GM19328 (cell line): ENCODE measurements around the gene LMO7.
"Not testable (repeated sequence)": the region's sequence is repeated elsewhere in the genome, so short reads cannot be mapped to it uniquely, and the experiment has no call there.

Experiments used
- ATAC-seq: cut with Tn5 transposase; IDR thresholded peaks from one replicate; pipeline ENCODE4 v1.9.1; 2021; ENCODE audit warnings: mild to moderate bottlenecking, moderate library complexity; ENCODE audit not compliant: unreplicated experiment

LMO7 gene

GRCh38 chr13:75695908-75696307 lies 59.8 kb downstream of the LMO7 start:
- not testable (repeated sequence) for ATAC-seq

GRCh38 chr13:75699062-75699461 lies 62.9 kb downstream of the LMO7 start:
- no peak for ATAC-seq

GRCh38 chr13:75699717-75700116 lies 63.6 kb downstream of the LMO7 start:
- not testable (repeated sequence) for ATAC-seq

- no peak for ATAC-seq
These were observed 64.4 kb downstream of the LMO7 start for GRCh38 chr13:75700552-75700951.

- no peak for ATAC-seq
These were observed 66.3 kb downstream of the LMO7 start for GRCh38 chr13:75702476-75702875.

- no peak for ATAC-seq
These were observed 67.6 kb downstream of the LMO7 start for GRCh38 chr13:75703769-75704168.

GRCh38 chr13:75704194-75704926 lies 68.2 kb downstream of the LMO7 start:
- no peak for ATAC-seq

GRCh38 chr13:75704927-75705288 lies 68.8 kb downstream of the LMO7 start:
- no peak for ATAC-seq

- ATAC-seq = no peak
These were observed 69.3 kb downstream of the LMO7 start for GRCh38 chr13:75705395-75705794.

- ATAC-seq = no peak
These were observed 69.8 kb downstream of the LMO7 start for GRCh38 chr13:75705908-75706307.

GRCh38 chr13:75713852-75714251 lies 77.7 kb downstream of the LMO7 start:
- ATAC-seq = no peak

GRCh38 chr13:75715601-75716523 lies 79.7 kb downstream of the LMO7 start:
- no peak for ATAC-seq

GRCh38 chr13:75717525-75717924 lies 81.4 kb downstream of the LMO7 start:
- ATAC-seq = no peak

- ATAC-seq = no peak
These were observed 85.2 kb downstream of the LMO7 start for GRCh38 chr13:75721307-75721706.

GRCh38 chr13:75723901-75724300 lies 87.8 kb downstream of the LMO7 start:
- no peak for ATAC-seq

GRCh38 chr13:75724752-75725517 lies 88.8 kb downstream of the LMO7 start:
- no peak for ATAC-seq

GRCh38 chr13:75725736-75726135 lies 89.6 kb downstream of the LMO7 start:
- no peak for ATAC-seq

GRCh38 chr13:75726306-75726705 lies 90.2 kb downstream of the LMO7 start:
- no peak for ATAC-seq

GRCh38 chr13:75733113-75733512 lies 97.0 kb downstream of the LMO7 start:
- ATAC-seq = not testable (repeated sequence)

GRCh38 chr13:75736173-75736572 lies 100.0 kb downstream of the LMO7 start:
- no peak for ATAC-seq

GRCh38 chr13:75738841-75739240 lies 102.7 kb downstream of the LMO7 start:
- no peak for ATAC-seq
